AG09309 (cell line): ENCODE measurements around the gene JAKMIP2.

Experiments
- DNase-seq: peaks from one replicate; pipeline ENCODE4 v3.0.0-alpha.2; 2010; ENCODE audit warnings: low read depth
- H3K4me3 ChIP-seq: 2 replicates; pipeline ENCODE4 v1.5.1; 2011; ENCODE audit warnings: mild to moderate bottlenecking, low read depth, low read length, moderate library complexity; ENCODE audit not compliant: control insufficient read depth
- CTCF ChIP-seq: IDR thresholded peaks from 2 replicates; pipeline ENCODE4 v1.5.1; 2011; ENCODE audit warnings: mild to moderate bottlenecking, low read depth, low read length, inconsistent platforms; ENCODE audit not compliant: insufficient read depth, control insufficient read depth; ENCODE audit errors: missing control alignments

Gene JAKMIP2

GRCh38 chr5:147613359-147613758 is 169.2 kb downstream of the JAKMIP2 start:
- no peak for TF ChIP-seq CTCF
- DNase-seq = peak; percentile 16
- no peak overlapping the region for H3K4me3 ChIP-seq

DNA sequence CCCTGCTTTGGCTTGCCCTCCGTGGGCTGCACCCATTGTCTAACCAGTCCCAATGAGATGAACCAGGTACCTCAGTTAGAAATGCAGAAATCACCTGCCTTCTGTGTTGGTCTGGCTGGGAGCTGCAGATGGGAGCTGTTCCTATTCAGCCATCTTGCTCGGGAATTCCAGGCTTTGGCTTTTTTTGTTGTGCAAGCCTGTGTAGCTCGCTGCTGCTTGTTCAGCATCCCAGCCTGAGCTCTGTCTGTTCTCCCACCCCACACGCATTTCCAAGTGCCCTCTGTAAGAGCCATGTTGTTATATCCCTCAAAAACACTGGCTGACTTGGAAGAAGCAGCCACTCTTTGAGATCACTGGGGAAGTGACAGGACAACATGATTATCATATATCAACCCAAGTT is 171.0 kb downstream of the JAKMIP2 start:
- no peak for TF ChIP-seq CTCF
- no peak for DNase-seq
- H3K4me3 ChIP-seq = no peak overlapping the region

DNA sequence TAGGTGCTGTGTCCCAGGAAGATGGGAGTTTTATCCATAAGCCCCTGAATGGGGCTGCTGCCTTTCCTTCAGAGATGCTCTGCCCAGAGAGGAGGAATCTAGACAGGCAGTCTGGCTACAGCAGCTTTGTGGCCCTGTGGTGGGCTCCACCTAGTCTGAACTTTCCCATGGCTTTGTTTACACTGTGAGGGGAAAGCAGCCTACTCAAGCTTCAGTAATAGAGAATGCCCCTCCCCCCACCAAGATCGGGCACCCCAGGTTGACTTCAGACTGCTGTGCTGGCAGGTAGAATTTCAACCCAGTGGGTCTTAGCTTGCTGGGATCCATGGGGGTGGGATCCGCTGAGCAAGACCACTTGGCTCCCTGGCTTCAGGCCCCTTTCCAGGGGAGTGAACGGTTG is 171.7 kb downstream of the JAKMIP2 start:
- no peak for DNase-seq
- H3K4me3 ChIP-seq = no peak overlapping the region
- TF ChIP-seq CTCF = no peak

- no peak for DNase-seq
- TF ChIP-seq CTCF = no peak
- H3K4me3 ChIP-seq = no peak overlapping the region
Observed at GRCh38 chr5:147601652-147602051, 180.9 kb downstream of the JAKMIP2 start.

GRCh38 chr5:147591120-147591519 is 191.4 kb downstream of the JAKMIP2 start:
- H3K4me3 ChIP-seq = no peak overlapping the region
- TF ChIP-seq CTCF = no peak
- DNase-seq = no peak

DNA sequence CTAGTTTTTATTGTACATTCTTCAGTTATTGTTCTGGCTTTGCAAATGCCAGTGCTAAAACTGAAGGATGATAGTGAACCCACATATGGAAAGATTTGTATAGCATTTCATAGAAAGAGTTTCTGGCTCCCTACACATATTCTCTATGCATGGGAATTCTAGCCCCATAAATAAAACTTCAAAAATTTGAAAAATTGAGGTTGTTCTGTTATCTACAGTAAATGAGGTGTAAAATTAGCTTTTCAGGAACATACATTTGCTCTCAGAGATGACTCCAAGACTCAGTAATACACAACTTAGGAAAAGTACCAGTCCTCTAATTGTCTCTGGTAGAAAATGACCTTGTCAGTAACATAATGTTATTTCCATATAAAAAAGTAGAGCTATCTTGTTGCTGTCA is 192.4 kb downstream of the JAKMIP2 start:
- no peak overlapping the region for H3K4me3 ChIP-seq
- DNase-seq = no peak
- TF ChIP-seq CTCF = no peak

DNA sequence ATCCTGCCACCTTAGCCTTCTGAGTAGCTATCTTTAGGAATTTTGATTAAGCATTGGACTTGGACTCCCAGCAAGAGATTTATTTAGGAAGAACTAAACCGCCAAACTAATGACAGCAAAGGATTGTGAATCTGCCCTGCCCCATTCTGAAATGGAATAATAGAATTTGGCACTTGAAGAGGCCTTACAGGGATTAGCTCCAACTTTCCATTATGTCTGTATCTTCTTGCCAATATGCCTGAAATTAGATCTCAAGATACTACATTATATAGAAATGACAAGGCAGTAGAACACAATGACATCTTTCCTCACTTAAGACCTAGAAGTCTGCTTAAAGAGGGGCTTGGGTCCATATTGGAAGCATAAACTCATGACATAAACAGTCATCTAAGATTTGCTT is 195.7 kb downstream of the JAKMIP2 start:
- no peak for DNase-seq
- no peak overlapping the region for H3K4me3 ChIP-seq
- TF ChIP-seq CTCF = no peak
